Hepatocyte (in vitro differentiated cells): Measurements from ENCODE around the gene OSBPL2.

Experiments used
- CTCF ChIP-seq: fragments of 200-600 bp; sonication (generic); IDR thresholded peaks from 2 replicates; pipeline ENCODE4 v1.5.1; 2016; ENCODE audit warnings: antibody characterized with exemption, mild to moderate bottlenecking; ENCODE audit not compliant: poor library complexity
- EZH2phosphoT487 ChIP-seq: fragments of 200-600 bp; sonication (generic); IDR thresholded peaks from one replicate; pipeline ENCODE4 v1.6.1; 2018; ENCODE audit warnings: antibody characterized with exemption, mild to moderate bottlenecking, low read depth, moderate library complexity; ENCODE audit not compliant: unreplicated experiment, severe bottlenecking

GRCh38 chr20:62287759-62288534 is 49.6 kb downstream of the OSBPL2 start:
- TF ChIP-seq EZH2phosphoT487 = no peak
- TF ChIP-seq CTCF = no peak
